ENCODE results near the gene CFAP161. TPM values are rescaled to one million over a fixed set of nuclear protein-coding genes. Genes with fewer than 3 reads are reported as not detected.

CFAP161 gene, protein sequence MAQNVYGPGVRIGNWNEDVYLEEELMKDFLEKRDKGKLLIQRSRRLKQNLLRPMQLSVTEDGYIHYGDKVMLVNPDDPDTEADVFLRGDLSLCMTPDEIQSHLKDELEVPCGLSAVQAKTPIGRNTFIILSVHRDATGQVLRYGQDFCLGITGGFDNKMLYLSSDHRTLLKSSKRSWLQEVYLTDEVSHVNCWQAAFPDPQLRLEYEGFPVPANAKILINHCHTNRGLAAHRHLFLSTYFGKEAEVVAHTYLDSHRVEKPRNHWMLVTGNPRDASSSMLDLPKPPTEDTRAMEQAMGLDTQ
- total RNA-seq = not detected

DNA sequence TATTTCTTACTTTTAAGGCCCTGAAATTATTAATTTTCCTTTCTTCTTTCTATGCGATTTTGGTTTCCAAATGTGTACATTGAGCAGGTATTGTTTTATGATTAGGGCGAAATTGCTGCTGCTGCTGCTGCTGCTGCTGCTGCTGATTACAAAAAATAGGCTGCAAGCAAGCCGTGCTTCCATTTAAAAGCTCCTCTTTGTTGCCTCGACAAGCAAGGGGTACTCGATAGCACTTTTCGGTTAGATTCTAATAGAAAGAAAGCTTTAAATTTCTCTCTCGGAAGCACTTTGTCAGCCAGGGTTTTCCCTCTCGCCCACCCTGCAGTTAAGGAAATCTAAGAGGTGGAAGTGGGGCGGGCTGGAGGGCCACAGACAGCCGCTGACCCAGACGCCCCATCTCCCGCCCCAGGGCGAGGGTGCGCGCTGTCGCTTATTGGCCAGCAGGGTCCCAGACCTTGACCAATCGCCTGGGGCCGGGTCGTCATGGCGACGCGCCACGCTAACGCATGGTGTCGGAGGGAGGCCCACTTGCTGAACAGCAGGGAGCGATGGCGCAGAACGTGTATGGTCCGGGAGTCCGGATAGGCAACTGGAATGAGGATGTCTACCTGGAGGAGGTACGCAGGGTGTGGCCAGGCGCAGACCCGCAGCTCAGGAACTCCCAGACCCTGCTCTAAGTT, at the start of gene CFAP161:
TSS of gene CFAP161 (plus strand) at position 489 of the 680 bp plus-strand sequence. CDS start at position 549, 60 bp downstream.
- CTCF ChIA-PET = interaction anchor here (0.7 to 1.8 kb wide), 3 partner anchors 50 to 135 kb away, joined by 3 to 5 read pairs (median 4); no protein-coding TSS in a partner anchor
- H3K9me3 Mint-ChIP-seq = peaks cover 1% of the 10 kb centered on the region
- POLR2A ChIA-PET = no interaction called here
- intact Hi-C loops (cut with micrococcal nuclease) = no loop called here
- TF ChIP-seq, protein P1, sequence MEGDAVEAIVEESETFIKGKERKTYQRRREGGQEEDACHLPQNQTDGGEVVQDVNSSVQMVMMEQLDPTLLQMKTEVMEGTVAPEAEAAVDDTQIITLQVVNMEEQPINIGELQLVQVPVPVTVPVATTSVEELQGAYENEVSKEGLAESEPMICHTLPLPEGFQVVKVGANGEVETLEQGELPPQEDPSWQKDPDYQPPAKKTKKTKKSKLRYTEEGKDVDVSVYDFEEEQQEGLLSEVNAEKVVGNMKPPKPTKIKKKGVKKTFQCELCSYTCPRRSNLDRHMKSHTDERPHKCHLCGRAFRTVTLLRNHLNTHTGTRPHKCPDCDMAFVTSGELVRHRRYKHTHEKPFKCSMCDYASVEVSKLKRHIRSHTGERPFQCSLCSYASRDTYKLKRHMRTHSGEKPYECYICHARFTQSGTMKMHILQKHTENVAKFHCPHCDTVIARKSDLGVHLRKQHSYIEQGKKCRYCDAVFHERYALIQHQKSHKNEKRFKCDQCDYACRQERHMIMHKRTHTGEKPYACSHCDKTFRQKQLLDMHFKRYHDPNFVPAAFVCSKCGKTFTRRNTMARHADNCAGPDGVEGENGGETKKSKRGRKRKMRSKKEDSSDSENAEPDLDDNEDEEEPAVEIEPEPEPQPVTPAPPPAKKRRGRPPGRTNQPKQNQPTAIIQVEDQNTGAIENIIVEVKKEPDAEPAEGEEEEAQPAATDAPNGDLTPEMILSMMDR (IDR thresholded peaks at IDR 0.05) = no peak
- H3K36me3 Mint-ChIP-seq (ENCODE audit: low read depth) = no peaks in the 10 kb centered on the region
- H3K27me3 Mint-ChIP-seq = peaks cover 47% of the 10 kb centered on the region
- peak within 1 kb of the TSS; percentile 40 for H3K4me3 Mint-ChIP-seq
- peaks cover 8% of the 10 kb centered on the region for H3K4me1 Mint-ChIP-seq (ENCODE audit: low read depth)
- DNase-seq (peak; percentile 66), ATAC-seq (peak; percentile 94)
- no peak within 1 kb of the TSS for H3K27ac Mint-ChIP-seq

DNA sequence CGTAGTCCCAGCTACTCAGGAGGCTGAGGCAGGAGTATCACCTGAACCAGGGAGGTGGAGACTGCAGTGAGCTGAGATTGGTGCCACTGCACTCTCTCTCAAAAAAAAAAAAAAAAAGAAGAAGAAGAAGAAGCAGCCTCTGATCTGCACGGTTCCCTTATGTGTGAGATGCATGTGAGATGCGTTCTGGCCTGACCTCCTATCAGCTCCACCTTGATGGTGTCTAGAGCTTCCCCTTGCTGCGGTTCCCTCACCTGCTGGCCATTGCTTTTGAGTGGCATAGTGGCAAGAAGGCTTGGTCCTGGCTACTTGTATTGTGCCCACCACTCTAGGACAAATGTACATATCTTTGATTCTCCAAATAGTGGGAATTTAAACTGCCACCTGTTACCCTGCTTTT, 49.4 kb upstream of the CFAP161 start:
- no peak overlapping the region for H3K4me3 Mint-ChIP-seq
- no peaks in the 10 kb centered on the region for H3K9me3 Mint-ChIP-seq
- POLR2A ChIA-PET = no interaction called here
- DNase-seq (no peak), ATAC-seq (no peak)
- H3K27me3 Mint-ChIP-seq = peaks cover 8% of the 10 kb centered on the region
- TF ChIP-seq, protein P1 (IDR thresholded peaks at IDR 0.05) = no peak
- H3K27ac Mint-ChIP-seq = no peak overlapping the region
- intact Hi-C loops (cut with micrococcal nuclease) = no loop called here
- H3K36me3 Mint-ChIP-seq (ENCODE audit: low read depth) = no peaks in the 10 kb centered on the region
- H3K4me1 Mint-ChIP-seq (ENCODE audit: low read depth) = peaks cover 6% of the 10 kb centered on the region
- CTCF ChIA-PET = no interaction called here

DNA sequence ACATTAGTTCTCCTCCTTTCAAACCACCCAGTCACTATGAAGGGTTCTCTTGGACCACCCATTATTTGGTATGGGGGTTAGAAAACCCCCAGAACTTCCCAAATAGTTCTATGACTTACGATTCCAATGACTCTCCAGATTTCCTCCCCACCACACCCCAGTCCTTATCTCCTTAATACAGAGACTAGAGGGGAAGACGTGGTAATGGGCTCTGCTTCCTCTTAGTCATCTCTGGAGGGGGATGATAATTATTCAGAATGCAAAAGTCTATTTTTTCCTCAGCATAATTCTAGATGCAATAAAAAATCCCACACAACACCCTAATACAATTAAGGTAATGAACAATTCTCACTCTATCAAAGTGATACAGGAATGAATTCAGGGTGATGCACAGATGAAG, 48.9 kb upstream of the CFAP161 start:
- peaks cover 6% of the 10 kb centered on the region for H3K4me1 Mint-ChIP-seq (ENCODE audit: low read depth)
- ChIA-PET CTCF (no interaction called here), POLR2A (no interaction called here)
- DNase-seq (no peak), ATAC-seq (no peak)
- H3K27me3 Mint-ChIP-seq = peaks cover 12% of the 10 kb centered on the region
- TF ChIP-seq, protein P1 (IDR thresholded peaks at IDR 0.05) = no peak
- no peak overlapping the region for H3K4me3 Mint-ChIP-seq
- H3K27ac Mint-ChIP-seq = no peak overlapping the region
- H3K9me3 Mint-ChIP-seq = no peaks in the 10 kb centered on the region
- H3K36me3 Mint-ChIP-seq (ENCODE audit: low read depth) = no peaks in the 10 kb centered on the region
- intact Hi-C loops (cut with micrococcal nuclease) = no loop called here

DNA sequence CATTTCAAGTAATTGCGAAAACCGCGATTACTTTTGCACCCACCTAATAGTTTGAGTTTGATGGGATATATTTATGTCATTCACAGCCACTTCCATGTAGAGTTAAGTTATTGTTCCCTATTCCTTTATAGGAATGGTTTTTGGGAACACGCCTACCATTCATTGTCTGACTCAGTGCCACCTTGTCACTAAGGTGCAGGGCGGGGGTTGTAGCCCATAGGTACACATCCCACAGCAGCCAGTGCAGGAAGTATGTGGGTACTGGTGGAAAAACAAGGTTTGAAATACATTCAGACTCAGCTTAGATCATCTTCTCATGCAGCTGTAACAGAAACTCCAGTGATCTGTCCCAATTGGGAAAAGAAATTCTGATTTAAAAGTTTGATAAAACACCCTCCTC, 48.2 kb upstream of the CFAP161 start:
- ChIA-PET POLR2A (no interaction called here), CTCF (no interaction called here)
- H3K9me3 Mint-ChIP-seq = no peaks in the 10 kb centered on the region
- peaks cover 6% of the 10 kb centered on the region for H3K4me1 Mint-ChIP-seq (ENCODE audit: low read depth)
- H3K27ac Mint-ChIP-seq = no peak overlapping the region
- peaks cover 11% of the 10 kb centered on the region for H3K27me3 Mint-ChIP-seq
- no peak overlapping the region for H3K4me3 Mint-ChIP-seq
- intact Hi-C loops (cut with micrococcal nuclease) = no loop called here
- no peaks in the 10 kb centered on the region for H3K36me3 Mint-ChIP-seq (ENCODE audit: low read depth)
- DNase-seq (no peak), ATAC-seq (no peak)
- TF ChIP-seq, protein P1 (IDR thresholded peaks at IDR 0.05) = no peak

DNA sequence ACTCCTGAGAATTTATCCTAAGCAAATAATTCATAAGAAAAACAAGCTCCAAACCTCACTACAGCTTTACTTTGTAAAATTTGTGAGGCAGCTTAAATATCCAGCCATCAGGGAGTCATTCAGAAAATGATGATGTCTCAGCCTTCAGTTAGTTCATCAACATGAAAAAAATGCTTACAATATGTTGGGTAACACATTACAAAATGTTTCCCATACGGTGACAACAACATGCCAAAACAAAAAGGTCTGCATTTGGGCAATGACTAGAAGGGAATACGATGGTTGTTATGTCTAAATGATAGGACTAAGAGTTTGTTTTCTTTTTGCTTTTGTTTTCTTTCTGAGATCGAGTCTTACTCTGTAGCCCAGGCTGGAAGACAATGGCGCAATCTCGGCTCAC, 47.0 kb upstream of the CFAP161 start:
- H3K36me3 Mint-ChIP-seq (ENCODE audit: low read depth) = no peaks in the 10 kb centered on the region
- CTCF ChIA-PET = no interaction called here
- TF ChIP-seq, protein P1 (IDR thresholded peaks at IDR 0.05) = no peak
- DNase-seq (no peak), ATAC-seq (no peak)
- H3K27me3 Mint-ChIP-seq = peaks cover 13% of the 10 kb centered on the region
- intact Hi-C loops (cut with micrococcal nuclease) = no loop called here
- H3K4me1 Mint-ChIP-seq (ENCODE audit: low read depth) = peaks cover 6% of the 10 kb centered on the region
- H3K4me3 Mint-ChIP-seq = no peak overlapping the region
- no peak overlapping the region for H3K27ac Mint-ChIP-seq
- POLR2A ChIA-PET = no interaction called here
- no peaks in the 10 kb centered on the region for H3K9me3 Mint-ChIP-seq

Data from activated CD8-positive, alpha-beta T cell treated with anti-CD3 and anti-CD28 coated beads for 36 hours (primary cell).